Activated naive CD4-positive, alpha-beta T cell treated with anti-CD3 and anti-CD28 coated beads, Interleukin-2, amount 50 U/mL, for 16 hours (primary cell): ENCODE results near the gene TC2N.
"Not testable (repeated sequence)": the region's sequence is repeated elsewhere in the genome, so short reads cannot be mapped to it uniquely, and the experiment has no call there.

Experiments used
- DNase-seq: peaks from one replicate; pipeline ENCODE4 v3.0.0-alpha.2; 2020

Gene TC2N

DNA sequence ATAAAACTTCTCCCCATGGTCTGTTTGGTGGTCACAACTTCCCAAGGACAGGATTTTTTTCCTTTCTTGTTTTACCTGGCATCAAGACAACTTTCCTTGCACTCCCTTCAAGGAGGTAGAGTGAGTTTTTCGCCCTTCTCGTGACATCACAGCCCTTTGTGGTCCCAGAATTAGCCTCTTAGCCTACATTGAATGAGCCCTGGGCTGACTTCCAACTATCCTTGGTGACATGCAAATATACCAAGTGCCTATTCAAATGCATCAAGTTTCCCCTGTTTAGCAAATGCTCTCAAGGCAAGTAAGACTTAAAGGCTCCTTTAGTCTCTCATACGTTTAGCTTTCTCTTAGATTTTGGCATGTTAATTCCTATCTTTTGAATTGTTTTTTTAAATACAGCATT, 36.6 kb downstream of the TC2N start:
- no peak for DNase-seq

- no peak for DNase-seq
These were observed 37.8 kb downstream of the TC2N start for GRCh38 chr14:91829511-91829910.

DNA sequence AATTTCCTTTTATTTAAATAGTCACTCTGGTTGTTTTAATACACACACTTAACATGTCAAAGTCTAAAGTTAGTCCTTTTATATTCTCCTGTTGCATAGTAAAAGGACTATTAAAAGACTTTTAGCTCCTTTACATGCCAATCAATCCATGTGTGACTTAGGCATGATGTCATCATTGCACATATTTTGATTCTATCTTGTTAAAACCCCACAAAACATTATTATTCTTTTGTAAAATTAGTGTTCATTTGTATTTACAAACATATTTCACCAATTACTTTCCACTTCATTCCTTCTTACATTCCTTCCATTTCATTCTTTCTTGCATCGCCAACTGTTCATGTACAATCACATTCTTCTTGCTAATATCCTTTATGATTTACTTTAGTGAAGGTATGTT, 39.6 kb downstream of the TC2N start:
- DNase-seq = no peak

DNA sequence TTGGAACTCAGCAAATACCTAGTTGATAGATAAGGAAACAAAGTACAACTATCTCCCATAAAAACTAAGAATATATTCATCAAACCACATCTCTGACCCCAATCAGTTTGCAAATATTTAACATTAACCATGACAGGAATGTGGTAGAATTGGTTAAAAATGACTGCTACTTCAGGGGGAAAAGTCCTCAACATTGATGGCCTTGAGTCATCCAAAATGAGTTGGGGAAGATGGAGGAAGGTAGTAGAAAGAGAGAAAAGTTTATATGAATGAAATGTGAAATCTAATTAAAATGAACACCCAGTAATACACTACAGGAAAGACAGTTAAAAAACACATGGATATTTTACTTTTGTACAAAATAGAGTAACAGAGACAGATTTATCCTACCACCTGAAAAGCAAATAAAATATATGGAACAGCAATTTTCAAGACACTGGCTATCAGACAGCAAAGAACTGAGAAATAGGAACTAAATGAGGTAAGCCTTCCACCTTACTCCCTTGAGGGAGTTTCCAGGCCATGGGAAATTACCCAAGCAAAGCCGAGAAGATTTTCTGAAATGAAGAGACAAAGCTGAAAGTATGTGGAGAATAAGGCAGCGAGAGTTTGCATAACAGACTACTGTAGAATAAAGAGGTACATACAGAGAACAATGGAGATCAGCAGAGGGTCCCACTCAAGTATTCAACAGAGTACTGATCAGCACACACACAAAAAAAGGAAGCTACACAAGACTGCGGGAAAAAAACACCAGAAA, 49.6 kb downstream of the TC2N start:
- DNase-seq = no peak

- no peak for DNase-seq
These were observed 53.0 kb downstream of the TC2N start for GRCh38 chr14:91814317-91814716.

DNA sequence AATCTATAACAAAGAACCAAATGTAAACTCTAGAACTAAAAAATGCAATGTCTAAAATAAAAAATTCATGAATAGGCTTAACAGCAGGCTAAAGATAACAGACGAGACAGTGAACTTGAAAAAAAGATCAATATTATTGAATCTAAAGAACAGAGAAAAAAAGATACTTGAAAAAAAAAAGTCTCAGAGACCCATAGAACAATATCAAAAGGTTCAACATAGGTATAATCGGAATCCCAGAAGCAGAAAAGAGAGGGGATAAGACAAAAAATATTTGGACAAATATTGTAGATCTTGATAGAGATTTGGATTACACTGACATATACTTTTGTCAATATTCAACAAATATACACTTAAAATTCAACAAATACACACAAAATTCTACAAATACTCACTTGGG, 56.6 kb downstream of the TC2N start:
- no peak for DNase-seq

DNA sequence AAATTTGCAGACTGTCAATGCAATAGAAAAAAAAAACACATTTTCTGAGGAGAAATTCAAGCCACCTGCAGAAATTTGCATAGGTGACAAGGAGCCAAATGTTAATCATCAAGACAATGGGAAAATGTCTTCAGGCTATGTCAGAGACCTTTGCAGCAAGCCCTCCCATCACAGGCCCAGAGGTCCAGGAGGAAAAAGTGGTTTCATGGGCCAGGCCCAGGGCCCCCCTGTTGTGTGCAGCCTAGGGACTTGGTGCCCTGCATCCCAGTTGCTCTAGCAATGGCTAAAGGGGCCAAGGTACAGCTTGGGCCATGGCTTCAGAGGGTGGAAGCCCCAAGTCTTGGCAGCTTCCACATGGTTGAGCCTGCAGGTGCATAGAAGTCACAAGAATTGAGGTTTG, 60.6 kb downstream of the TC2N start:
- DNase-seq = no peak

- DNase-seq = not testable (repeated sequence)
These were observed 61.2 kb downstream of the TC2N start for GRCh38 chr14:91806094-91806493.

- no peak for DNase-seq
These were observed 61.7 kb downstream of the TC2N start for GRCh38 chr14:91805659-91806058.

GRCh38 chr14:91801358-91801757, 66.0 kb downstream of the TC2N start:
- DNase-seq = no peak

DNA sequence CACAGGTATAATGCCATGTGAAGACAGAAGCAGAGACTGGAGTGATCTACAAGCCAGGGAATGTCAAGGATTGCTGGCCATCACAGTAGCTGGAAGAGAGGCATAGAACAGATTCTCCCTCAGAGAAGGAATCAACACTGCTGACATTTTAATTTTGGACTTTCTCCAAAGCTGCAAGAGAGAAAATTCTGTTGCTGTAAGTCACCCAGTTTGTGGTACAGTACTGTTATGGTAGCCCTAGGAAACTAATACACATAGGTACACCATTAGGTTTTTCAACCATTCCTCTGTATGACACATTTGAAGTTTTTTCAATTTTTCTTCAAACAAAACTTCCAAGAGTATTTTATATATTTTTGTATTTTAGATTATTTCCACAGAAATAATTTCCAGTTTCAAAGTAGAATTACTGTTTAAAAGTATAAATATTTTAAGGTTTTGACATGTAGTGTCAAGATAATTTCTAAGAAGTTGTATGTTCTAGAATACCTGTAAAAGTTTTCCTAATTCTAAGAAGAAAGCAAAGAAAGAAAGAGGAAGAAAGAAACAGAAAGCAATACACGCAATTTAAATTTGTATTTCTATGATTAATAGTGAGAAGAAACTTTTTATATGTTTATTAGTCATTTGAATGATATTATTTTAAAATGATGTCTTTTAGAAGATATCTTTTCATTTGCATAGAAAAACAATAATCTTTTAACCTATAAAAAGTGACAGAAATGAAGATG, 70.6 kb downstream of the TC2N start:
- no peak for DNase-seq

DNA sequence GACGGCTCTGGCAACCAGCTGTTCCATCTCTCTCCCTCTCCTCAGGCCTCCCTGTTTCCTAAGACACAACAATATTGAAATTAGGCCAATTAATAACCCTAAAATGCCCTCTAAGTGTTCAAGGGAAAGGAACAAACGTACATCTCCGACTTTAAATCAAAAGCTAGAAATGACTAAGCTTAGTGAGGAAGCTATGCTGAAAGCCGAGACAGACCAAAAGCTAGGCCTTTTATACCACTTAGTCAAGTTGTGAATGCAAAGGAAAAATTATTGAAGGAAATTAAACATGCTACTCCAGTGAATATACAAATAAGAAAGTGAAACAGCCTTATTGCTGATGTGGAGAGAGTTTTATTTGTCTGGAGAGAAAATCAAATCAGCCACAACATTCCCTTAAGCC, 73.6 kb downstream of the TC2N start:
- no peak for DNase-seq

- DNase-seq = no peak
These were observed 81.1 kb downstream of the TC2N start for GRCh38 chr14:91786188-91786587.

DNA sequence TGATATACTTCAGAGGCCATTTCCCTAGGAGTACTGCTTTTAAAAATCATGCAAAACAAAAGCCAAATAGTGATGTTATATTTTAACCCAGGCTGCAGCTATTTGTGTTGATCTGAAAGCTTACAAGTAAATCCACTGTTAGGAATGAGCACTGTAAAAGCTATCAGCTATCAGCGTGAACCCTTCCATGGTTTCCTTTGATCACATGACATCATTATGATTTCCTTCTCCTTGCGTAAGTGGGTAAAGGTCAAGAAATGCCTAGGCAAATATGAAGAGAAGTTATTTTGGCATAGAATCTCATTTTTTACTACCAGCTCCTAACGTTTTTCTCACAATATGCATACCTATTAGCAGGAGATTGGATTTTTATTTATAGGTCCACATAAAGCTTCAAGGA, 86.9 kb downstream of the TC2N start:
- DNase-seq = no peak

DNA sequence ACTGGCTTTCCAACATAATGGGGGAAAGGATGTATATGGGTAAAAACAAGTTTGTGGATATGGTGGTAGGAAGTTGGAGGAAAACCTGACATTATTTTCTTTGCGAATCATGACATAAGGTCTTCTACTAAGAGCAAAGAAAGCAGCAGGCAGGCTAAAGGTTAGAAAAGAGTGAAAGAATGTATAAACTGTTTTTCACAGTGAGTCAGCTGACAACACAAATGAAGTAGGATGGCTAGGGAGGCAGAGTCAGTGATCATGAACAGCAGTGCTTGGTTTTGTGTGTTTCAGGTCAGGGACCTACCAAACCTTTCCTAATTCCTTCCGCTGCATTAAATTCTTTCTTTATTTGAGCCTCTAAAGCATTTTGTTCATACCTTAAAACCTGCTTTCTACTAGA, 89.1 kb downstream of the TC2N start:
- no peak for DNase-seq

GRCh38 chr14:91774140-91775096, 92.9 kb downstream of the TC2N start:
- no peak for DNase-seq

GRCh38 chr14:91770185-91770584, 97.2 kb downstream of the TC2N start:
- DNase-seq = no peak

DNA sequence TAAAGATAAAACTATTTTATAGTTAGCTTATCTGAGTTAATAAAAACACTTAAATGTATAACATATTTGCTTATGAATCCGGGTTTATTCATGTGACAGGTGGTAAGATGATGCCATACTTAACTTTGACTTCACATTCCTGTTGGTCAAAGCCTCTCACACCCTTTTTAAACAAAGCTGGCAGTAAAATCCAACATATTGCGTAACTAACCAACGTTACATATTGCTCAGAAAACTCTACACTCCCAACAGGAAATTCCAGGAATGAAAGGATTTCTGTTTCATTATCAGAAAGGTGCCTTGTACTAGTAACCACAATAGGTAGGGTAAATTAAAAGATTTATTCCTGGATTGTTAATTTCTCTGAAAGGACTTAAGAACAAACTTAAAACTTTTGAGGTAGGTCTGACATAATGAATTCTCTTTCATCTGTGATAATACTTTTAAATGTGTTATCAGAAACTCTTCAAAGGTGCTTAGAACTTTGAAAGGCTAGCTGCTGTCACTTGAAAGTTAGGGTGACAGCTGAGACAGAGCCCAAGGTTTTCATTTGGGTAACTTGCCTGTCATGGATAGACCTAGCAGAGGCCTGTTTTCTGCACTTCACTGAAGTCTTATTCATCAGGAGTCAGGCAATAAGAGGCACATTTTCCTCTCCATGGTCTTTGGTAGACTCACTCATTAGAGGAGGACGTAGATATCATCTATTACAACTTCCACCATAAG, 111.6 kb downstream of the TC2N start:
- no peak for DNase-seq

DNA sequence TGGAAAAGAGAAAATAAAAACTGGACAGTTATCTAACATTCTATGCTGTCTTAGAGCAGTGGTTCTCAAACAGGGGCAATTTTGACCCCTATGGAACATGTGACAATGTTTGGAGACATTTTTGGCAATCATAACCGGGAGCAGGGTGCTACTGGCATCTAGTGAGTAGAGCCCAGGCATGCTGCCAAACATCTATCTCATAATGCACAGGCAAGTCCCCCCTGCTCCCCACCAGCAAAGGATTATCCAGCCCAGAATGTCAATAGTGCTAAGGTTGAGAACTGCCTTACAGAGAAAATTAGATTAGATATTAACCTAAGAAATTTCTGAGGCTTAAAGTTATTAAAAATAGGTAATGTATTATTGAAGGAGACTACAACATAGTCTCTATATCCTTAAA, 112.5 kb downstream of the TC2N start:
- no peak for DNase-seq

DNA sequence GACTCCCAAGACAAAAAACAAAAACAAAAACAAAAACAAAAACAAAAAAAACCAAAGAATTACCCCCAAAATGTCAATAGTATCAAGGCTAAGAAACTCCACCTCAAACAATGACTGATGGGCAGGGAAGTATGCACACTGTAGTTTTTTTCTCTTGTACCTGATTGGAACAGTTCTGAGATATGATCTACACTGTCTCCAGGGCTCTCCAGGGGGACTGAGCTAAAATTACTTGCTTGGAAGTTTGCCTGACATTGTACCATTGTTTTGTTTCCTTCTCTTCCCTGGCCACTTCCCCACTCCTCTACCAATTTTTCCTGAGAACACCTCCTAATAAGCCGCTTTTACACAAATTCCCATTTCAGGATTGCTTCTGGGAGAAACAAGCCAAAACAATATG, 113.2 kb downstream of the TC2N start:
- DNase-seq = no peak

GRCh38 chr14:91753501-91754128, 113.7 kb downstream of the TC2N start:
- no peak for DNase-seq

- DNase-seq = no peak
These were observed 114.4 kb downstream of the TC2N start for GRCh38 chr14:91752961-91753360.
